ENCODE measurements around the gene NR6A1.

DNA sequence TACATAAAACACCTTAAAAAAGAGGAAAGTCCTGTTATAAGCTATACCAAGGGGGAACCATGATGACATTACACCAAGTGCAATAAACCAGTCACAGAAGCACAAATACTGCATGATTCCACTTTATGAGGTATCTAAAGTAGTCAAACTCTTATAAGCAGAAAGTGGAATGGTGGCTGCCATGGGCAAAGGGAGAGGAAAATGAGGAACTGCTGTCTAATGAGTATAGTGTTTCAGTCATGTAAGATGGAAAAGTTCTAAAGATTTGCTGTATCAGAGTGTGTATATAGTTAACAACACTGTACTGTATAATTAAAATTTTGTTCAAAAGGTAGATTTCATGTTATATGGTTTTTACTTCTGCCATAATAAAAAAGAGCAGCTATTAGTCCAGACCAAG is 229.3 kb downstream of the NR6A1 start:
- TF ChIP-seq DNMT1 (CRISPR knock-in tag; IDR thresholded peaks at IDR 0.05) (no peak), ZNF510 (CRISPR knock-in tag; IDR thresholded peaks at IDR 0.05; ENCODE audit: low read depth) (no peak)
- TF ChIP-seq, protein P1, sequence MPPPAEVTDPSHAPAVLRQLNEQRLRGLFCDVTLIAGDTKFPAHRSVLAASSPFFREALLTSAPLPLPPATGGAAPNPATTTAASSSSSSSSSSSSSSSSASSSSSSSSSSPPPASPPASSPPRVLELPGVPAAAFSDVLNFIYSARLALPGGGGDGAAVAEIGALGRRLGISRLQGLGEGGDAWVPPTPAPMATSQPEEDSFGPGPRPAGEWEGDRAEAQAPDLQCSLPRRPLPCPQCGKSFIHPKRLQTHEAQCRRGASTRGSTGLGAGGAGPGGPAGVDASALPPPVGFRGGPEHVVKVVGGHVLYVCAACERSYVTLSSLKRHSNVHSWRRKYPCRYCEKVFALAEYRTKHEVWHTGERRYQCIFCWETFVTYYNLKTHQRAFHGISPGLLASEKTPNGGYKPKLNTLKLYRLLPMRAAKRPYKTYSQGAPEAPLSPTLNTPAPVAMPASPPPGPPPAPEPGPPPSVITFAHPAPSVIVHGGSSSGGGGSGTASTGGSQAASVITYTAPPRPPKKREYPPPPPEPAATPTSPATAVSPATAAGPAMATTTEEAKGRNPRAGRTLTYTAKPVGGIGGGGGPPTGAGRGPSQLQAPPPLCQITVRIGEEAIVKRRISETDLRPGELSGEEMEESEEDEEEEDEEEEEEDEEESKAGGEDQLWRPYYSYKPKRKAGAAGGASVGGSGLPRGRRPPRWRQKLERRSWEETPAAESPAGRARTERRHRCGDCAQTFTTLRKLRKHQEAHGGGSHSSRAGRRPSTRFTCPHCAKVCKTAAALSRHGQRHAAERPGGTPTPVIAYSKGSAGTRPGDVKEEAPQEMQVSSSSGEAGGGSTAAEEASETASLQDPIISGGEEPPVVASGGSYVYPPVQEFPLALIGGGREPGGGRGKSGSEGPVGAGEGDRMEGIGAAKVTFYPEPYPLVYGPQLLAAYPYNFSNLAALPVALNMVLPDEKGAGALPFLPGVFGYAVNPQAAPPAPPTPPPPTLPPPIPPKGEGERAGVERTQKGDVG (CRISPR knock-in tag; IDR thresholded peaks at IDR 0.05; ENCODE audit: borderline replicate concordance): no peak
- TF ChIP-seq, protein P2, sequence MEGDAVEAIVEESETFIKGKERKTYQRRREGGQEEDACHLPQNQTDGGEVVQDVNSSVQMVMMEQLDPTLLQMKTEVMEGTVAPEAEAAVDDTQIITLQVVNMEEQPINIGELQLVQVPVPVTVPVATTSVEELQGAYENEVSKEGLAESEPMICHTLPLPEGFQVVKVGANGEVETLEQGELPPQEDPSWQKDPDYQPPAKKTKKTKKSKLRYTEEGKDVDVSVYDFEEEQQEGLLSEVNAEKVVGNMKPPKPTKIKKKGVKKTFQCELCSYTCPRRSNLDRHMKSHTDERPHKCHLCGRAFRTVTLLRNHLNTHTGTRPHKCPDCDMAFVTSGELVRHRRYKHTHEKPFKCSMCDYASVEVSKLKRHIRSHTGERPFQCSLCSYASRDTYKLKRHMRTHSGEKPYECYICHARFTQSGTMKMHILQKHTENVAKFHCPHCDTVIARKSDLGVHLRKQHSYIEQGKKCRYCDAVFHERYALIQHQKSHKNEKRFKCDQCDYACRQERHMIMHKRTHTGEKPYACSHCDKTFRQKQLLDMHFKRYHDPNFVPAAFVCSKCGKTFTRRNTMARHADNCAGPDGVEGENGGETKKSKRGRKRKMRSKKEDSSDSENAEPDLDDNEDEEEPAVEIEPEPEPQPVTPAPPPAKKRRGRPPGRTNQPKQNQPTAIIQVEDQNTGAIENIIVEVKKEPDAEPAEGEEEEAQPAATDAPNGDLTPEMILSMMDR (CRISPR knock-in tag; IDR thresholded peaks at IDR 0.05): no peak
